ENCODE measurements around the gene FGGY. TPM values are rescaled to one million over a fixed set of nuclear protein-coding genes. Genes with fewer than 3 reads are reported as not detected.

Gene FGGY
- total and polyA plus RNA-seq, 8 donors, result 6.2 to 27.0 (median 16.0) TPM

- peak overlapping the region; percentile 17 to 86 (median 64) for H3K27ac ChIP-seq
- peak; percentile 45 to 60 (median 50) for DNase-seq
These were observed 376.9 kb downstream of the FGGY start for GRCh38 chr1:59673573-59674450.

GRCh38 chr1:59674595-59674994 lies 377.7 kb downstream of the FGGY start:
- no peak for TF ChIP-seq CTCF (IDR thresholded peaks at IDR 0.05)
- peak; percentile 53 for FAIRE-seq
- WGBS, 2 donors, result 68 to 72% methylated on average over 2 of the region's 2 CpGs
- H3K27me3 ChIP-seq, result no peaks in the 10 kb centered on the region
- H3K27ac ChIP-seq, result peak overlapping the region; percentile 22 to 86 (median 62)
- H3K9me3 ChIP-seq, result no peaks in the 10 kb centered on the region
- intact Hi-C loops (cut with DNase I), result no loop called here
- H3K36me3 ChIP-seq, result no peaks in the 10 kb centered on the region
- ATAC-seq, result peak; percentile 45 to 66 (median 56)
- peak in 1 of 6 donors; percentile 34 for DNase-seq
- no peak overlapping the region for H3K4me3 ChIP-seq
- peaks cover 5 to 36% (median 17%) of the 10 kb centered on the region in 3 donors for H3K4me1 ChIP-seq

More at GRCh38 chr1:59673573-59674450, 376.9 kb downstream of the FGGY start:
- intact Hi-C loops (cut with DNase I), result no loop called here
- FAIRE-seq (no peak), ATAC-seq (peak; percentile 65 to 80 (median 72))
- 64 to 67% methylated on average over 16 of the region's 16 CpGs for WGBS, 2 donors
- H3K4me1 ChIP-seq, result peaks cover 5 to 36% (median 17%) of the 10 kb centered on the region in 3 donors
- H3K9me3 ChIP-seq, result no peaks in the 10 kb centered on the region
- no peak overlapping the region for H3K4me3 ChIP-seq
- H3K27me3 ChIP-seq, result no peaks in the 10 kb centered on the region
- no peak for TF ChIP-seq CTCF (IDR thresholded peaks at IDR 0.05)
- H3K36me3 ChIP-seq, result no peaks in the 10 kb centered on the region

GRCh38 chr1:59675936-59676335 lies 379.0 kb downstream of the FGGY start:
- H3K4me1 ChIP-seq, result peaks cover 5 to 36% (median 17%) of the 10 kb centered on the region in 3 donors
- FAIRE-seq (no peak), ATAC-seq (no peak), DNase-seq (no peak)
- no peaks in the 10 kb centered on the region for H3K9me3 ChIP-seq
- no peak overlapping the region for H3K4me3 ChIP-seq
- 69 to 70% methylated on average over 2 of the region's 2 CpGs for WGBS, 2 donors
- intact Hi-C loops (cut with DNase I), result no loop called here
- H3K27me3 ChIP-seq, result no peaks in the 10 kb centered on the region
- peak overlapping the region in 2 of 4 donors; percentile 83 to 86 for H3K27ac ChIP-seq
- H3K36me3 ChIP-seq, result no peaks in the 10 kb centered on the region
- no peak for TF ChIP-seq CTCF (IDR thresholded peaks at IDR 0.05)

- no peak for FAIRE-seq
- WGBS, 2 donors, result 84 to 91% methylated on average over 1 of the region's 1 CpG
These were observed 381.1 kb downstream of the FGGY start for GRCh38 chr1:59678040-59678439.

More at GRCh38 chr1:59678040-59678439, 381.1 kb downstream of the FGGY start:
- TF ChIP-seq CTCF (IDR thresholded peaks at IDR 0.05), result no peak
- Histone ChIP-seq H3K36me3 (no peaks in the 10 kb centered on the region), H3K27me3 (no peaks in the 10 kb centered on the region), H3K9me3 (no peaks in the 10 kb centered on the region), H3K4me3 (no peak overlapping the region), H3K27ac (peak overlapping the region in 2 of 4 donors; percentile 1 to 30), H3K4me1 (peaks cover 5 to 36% (median 17%) of the 10 kb centered on the region in 3 donors)
- ATAC-seq (no peak), DNase-seq (no peak)
- intact Hi-C loops (cut with DNase I), result no loop called here
